Measurements from ENCODE around the gene STYK1.

Gene STYK1

GRCh38 chr12:10701843-10702242 lies 28.0 kb upstream of the STYK1 start:
- H3K36me3 ChIP-seq (replicated peaks): peaks cover 55% of the 10 kb centered on the region
- H3K27ac ChIP-seq: no peak overlapping the region
- DNase-seq: no peak
- no peak overlapping the region for H3K4me3 ChIP-seq (ENCODE audit: low read depth, low read length)
- in situ Hi-C loops (cut with HindIII; ENCODE audit: low pct_ligation_motif_present, low sequenced_read_pairs): no loop called here
- no peaks in the 10 kb centered on the region for H3K27me3 ChIP-seq (replicated peaks)
- TF ChIP-seq, protein P1, sequence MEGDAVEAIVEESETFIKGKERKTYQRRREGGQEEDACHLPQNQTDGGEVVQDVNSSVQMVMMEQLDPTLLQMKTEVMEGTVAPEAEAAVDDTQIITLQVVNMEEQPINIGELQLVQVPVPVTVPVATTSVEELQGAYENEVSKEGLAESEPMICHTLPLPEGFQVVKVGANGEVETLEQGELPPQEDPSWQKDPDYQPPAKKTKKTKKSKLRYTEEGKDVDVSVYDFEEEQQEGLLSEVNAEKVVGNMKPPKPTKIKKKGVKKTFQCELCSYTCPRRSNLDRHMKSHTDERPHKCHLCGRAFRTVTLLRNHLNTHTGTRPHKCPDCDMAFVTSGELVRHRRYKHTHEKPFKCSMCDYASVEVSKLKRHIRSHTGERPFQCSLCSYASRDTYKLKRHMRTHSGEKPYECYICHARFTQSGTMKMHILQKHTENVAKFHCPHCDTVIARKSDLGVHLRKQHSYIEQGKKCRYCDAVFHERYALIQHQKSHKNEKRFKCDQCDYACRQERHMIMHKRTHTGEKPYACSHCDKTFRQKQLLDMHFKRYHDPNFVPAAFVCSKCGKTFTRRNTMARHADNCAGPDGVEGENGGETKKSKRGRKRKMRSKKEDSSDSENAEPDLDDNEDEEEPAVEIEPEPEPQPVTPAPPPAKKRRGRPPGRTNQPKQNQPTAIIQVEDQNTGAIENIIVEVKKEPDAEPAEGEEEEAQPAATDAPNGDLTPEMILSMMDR (IDR thresholded peaks at IDR 0.05; ENCODE audit: low read depth, low read length, missing control alignments): no peak

- Histone ChIP-seq H3K27ac (no peak overlapping the region), H3K36me3 (replicated peaks) (peaks cover 59% of the 10 kb centered on the region), H3K4me3 (ENCODE audit: low read depth, low read length) (no peak overlapping the region), H3K27me3 (replicated peaks) (no peaks in the 10 kb centered on the region)
- TF ChIP-seq, protein P1 (IDR thresholded peaks at IDR 0.05; ENCODE audit: low read depth, low read length, missing control alignments): no peak
- no peak for DNase-seq
- in situ Hi-C loops (cut with HindIII; ENCODE audit: low pct_ligation_motif_present, low sequenced_read_pairs): no loop called here
These were observed 27.4 kb upstream of the STYK1 start for GRCh38 chr12:10701131-10701681.

DNA sequence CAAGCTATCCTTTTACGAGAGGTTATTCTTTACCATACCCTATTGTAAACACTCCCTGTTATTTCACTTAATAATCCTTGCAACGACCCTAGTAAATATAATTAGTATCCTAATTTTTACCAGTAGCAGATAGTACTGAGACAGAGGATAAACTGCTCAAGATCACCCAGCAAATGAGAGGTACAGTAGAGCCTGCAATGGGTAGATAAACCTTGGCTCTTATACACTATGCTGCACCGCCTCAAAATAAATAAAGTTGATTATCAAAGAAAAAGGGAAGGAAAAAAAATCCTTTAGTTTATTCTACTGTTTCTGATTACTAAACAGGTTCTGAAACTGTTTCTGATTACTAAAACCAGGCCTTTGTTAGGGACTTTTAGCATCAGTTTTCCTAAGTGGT lies 26.7 kb upstream of the STYK1 start:
- no peak for DNase-seq
- in situ Hi-C loops (cut with HindIII; ENCODE audit: low pct_ligation_motif_present, low sequenced_read_pairs): no loop called here
- Histone ChIP-seq H3K4me3 (ENCODE audit: low read depth, low read length) (no peak overlapping the region), H3K36me3 (replicated peaks) (peaks cover 60% of the 10 kb centered on the region), H3K27ac (no peak overlapping the region), H3K27me3 (replicated peaks) (no peaks in the 10 kb centered on the region)
- TF ChIP-seq, protein P1 (IDR thresholded peaks at IDR 0.05; ENCODE audit: low read depth, low read length, missing control alignments): no peak

GRCh38 chr12:10697862-10698261 lies 24.0 kb upstream of the STYK1 start:
- TF ChIP-seq, protein P1 (IDR thresholded peaks at IDR 0.05; ENCODE audit: low read depth, low read length, missing control alignments): no peak
- in situ Hi-C loops (cut with HindIII; ENCODE audit: low pct_ligation_motif_present, low sequenced_read_pairs): no loop called here
- Histone ChIP-seq H3K27ac (no peak overlapping the region), H3K4me3 (ENCODE audit: low read depth, low read length) (no peak overlapping the region), H3K36me3 (replicated peaks) (peaks cover 44% of the 10 kb centered on the region), H3K27me3 (replicated peaks) (no peaks in the 10 kb centered on the region)
- DNase-seq: no peak

- no peak overlapping the region for H3K4me3 ChIP-seq (ENCODE audit: low read depth, low read length)
- TF ChIP-seq, protein P1 (IDR thresholded peaks at IDR 0.05; ENCODE audit: low read depth, low read length, missing control alignments): no peak
- peaks cover 38% of the 10 kb centered on the region for H3K36me3 ChIP-seq (replicated peaks)
- no peaks in the 10 kb centered on the region for H3K27me3 ChIP-seq (replicated peaks)
- in situ Hi-C loops (cut with HindIII; ENCODE audit: low pct_ligation_motif_present, low sequenced_read_pairs): no loop called here
- H3K27ac ChIP-seq: no peak overlapping the region
- DNase-seq: no peak
These were observed 23.3 kb upstream of the STYK1 start for GRCh38 chr12:10697156-10697555.

DNA sequence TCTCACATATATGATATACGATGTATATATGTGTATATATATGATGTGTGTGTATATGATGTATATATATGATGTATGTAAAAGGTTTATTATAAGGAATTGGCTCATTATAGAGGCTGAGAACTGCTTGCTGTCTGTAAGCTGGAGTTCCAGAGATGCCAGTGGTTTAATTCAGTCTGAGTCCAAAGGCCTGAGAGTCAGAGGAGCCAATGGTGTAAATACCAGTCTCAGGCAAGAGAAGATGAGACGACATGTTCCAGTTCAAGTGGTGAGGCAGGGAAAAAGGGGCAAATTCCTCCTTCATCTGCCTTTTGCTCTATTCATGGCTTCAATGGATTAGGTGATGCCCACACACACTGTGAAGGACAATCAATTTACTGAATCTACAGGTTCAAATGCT lies 17.1 kb upstream of the STYK1 start:
- no peak overlapping the region for H3K4me3 ChIP-seq (ENCODE audit: low read depth, low read length)
- peaks cover 1% of the 10 kb centered on the region for H3K36me3 ChIP-seq (replicated peaks)
- no peak overlapping the region for H3K27ac ChIP-seq
- in situ Hi-C loops (cut with HindIII; ENCODE audit: low pct_ligation_motif_present, low sequenced_read_pairs): no loop called here
- TF ChIP-seq, protein P1 (IDR thresholded peaks at IDR 0.05; ENCODE audit: low read depth, low read length, missing control alignments): no peak
- DNase-seq: no peak
- H3K27me3 ChIP-seq (replicated peaks): no peaks in the 10 kb centered on the region

Data from brain microvascular endothelial cell (primary cell).